BJ (cell line): ENCODE data around the gene ERBIN. TPM values are rescaled to one million over a fixed set of nuclear protein-coding genes. Genes with fewer than 3 reads are reported as not detected.
"Not testable (repeated sequence)": the region's sequence is repeated elsewhere in the genome, so short reads cannot be mapped to it uniquely, and the experiment has no call there.

Source experiments
- CTCF ChIA-PET: fragments of 350-600 bp; formaldehyde crosslinking; extraction: SDS; loops from one replicate; lab custom pipeline; 2021; ENCODE audit warnings: antibody characterized with exemption, inconsistent platforms; lab: Yijun Ruan, JAX
- POLR2A ChIA-PET: fragments of 300-600 bp; sonication (Branson Sonifier 250); formaldehyde crosslinking; extraction: SDS; loops from one replicate; lab custom pipeline; 2021; ENCODE audit warnings: antibody characterized with exemption; lab: Charles Lee
- DNase-seq: peaks from one replicate; pipeline ENCODE4 v3.0.0-alpha.2; 2011; ENCODE audit warnings: low read depth
- H3K27me3 ChIP-seq: 2 replicates; pipeline ENCODE4 v1.6.0; 2011; ENCODE audit warnings: low read length; ENCODE audit not compliant: control insufficient read depth, insufficient read depth
- H3K36me3 ChIP-seq: 2 replicates; pipeline ENCODE4 v1.5.1; 2011; ENCODE audit warnings: low read length; ENCODE audit not compliant: control insufficient read depth, insufficient read depth
- H3K4me3 ChIP-seq: 2 replicates; pipeline ENCODE4 v1.5.1; 2011; ENCODE audit warnings: low read depth, mild to moderate bottlenecking, control low read depth, low read length
- CTCF ChIP-seq: IDR thresholded peaks from 2 replicates; pipeline ENCODE4 v1.5.1; 2011; ENCODE audit warnings: low read depth, mild to moderate bottlenecking, control low read depth, inconsistent platforms, low read length, moderate library complexity; ENCODE audit not compliant: insufficient read depth
- polyA plus RNA-seq: library from polyadenylated mRNA; depleted of rRNA; stranded (reverse); fragments of >200 nt; gene quantifications from 2 replicates; pipeline ENCODE4 v1.2.3, GENCODE V29; 2011

Gene ERBIN
- polyA plus RNA-seq, 1 experiment: 26.0 TPM

GRCh38 chr5:65954200-65954599, 27.8 kb downstream of the ERBIN start:
- CTCF ChIA-PET: interaction anchor here (0.9 kb wide), 1 partner anchor 14 kb away, joined by 3 read pairs; no protein-coding TSS in a partner anchor
- POLR2A ChIA-PET: no interaction called here

GRCh38 chr5:65955746-65956145, 29.4 kb downstream of the ERBIN start:
- H3K4me3 ChIP-seq: no peak overlapping the region
- H3K27me3 ChIP-seq: no peaks in the 10 kb centered on the region
- no peaks in the 10 kb centered on the region for H3K36me3 ChIP-seq
- DNase-seq: no peak
- ChIA-PET CTCF (no interaction called here), POLR2A (no interaction called here)
- TF ChIP-seq CTCF: no peak

More at GRCh38 chr5:65954200-65954599, 27.8 kb downstream of the ERBIN start:
- Histone ChIP-seq H3K36me3 (no peaks in the 10 kb centered on the region), H3K27me3 (no peaks in the 10 kb centered on the region), H3K4me3 (no peak overlapping the region)
- no peak for DNase-seq
- TF ChIP-seq CTCF: no peak

- CTCF ChIA-PET, H3K4me3 ChIP-seq, H3K27me3 ChIP-seq, DNase-seq, H3K36me3 ChIP-seq, POLR2A ChIA-PET: not testable (repeated sequence)
These were observed 31.3 kb downstream of the ERBIN start for GRCh38 chr5:65957703-65958102.

GRCh38 chr5:65961633-65962032, 35.3 kb downstream of the ERBIN start:
- POLR2A ChIA-PET: no interaction called here
- no peak overlapping the region for H3K4me3 ChIP-seq
- no peaks in the 10 kb centered on the region for H3K27me3 ChIP-seq
- H3K36me3 ChIP-seq: no peaks in the 10 kb centered on the region
- TF ChIP-seq CTCF: no peak
- CTCF ChIA-PET: interaction anchor here (1.1 kb wide), 1 partner anchor 9 kb away, joined by 3 read pairs; no protein-coding TSS in a partner anchor
- no peak for DNase-seq

GRCh38 chr5:65967288-65968066, 41.1 kb downstream of the ERBIN start:
- POLR2A ChIA-PET: no interaction called here
- no peak overlapping the region for H3K4me3 ChIP-seq
- no peaks in the 10 kb centered on the region for H3K27me3 ChIP-seq
- no peak for DNase-seq
- CTCF ChIA-PET: interaction anchor here (0.6 to 1.2 kb wide), 2 partner anchors 13 to 246 kb away, joined by 3 read pairs; partner anchors contain the start of genes NLN and SGTB
- TF ChIP-seq CTCF: no peak
- no peaks in the 10 kb centered on the region for H3K36me3 ChIP-seq
